Endodermal cell (in vitro differentiated cells): Measurements from ENCODE around the gene ZNF8. TPM values are rescaled to one million over a fixed set of nuclear protein-coding genes. Genes with fewer than 3 reads are reported as not detected.
A peak's percentile ranks its signal among the peaks of the same experiment; 100 is the strongest.

Experiments
- DNase-seq: peaks from one replicate; pipeline ENCODE4 v3.0.0-alpha.2; 2017
- H3K27ac ChIP-seq: 2 replicates; pipeline ENCODE4 v1.5.1; 2013; ENCODE audit warnings: mild to moderate bottlenecking, low read depth, low read length, moderate library complexity
- H3K27me3 ChIP-seq: 2 replicates; pipeline ENCODE4 v1.6.1; 2013; ENCODE audit warnings: mild to moderate bottlenecking, low read length, moderate library complexity; ENCODE audit not compliant: insufficient read depth, control insufficient read depth, poor library complexity, severe bottlenecking
- H3K36me3 ChIP-seq: 2 replicates; pipeline ENCODE4 v1.7.0; 2013; ENCODE audit warnings: mild to moderate bottlenecking, low read length, moderate library complexity; ENCODE audit not compliant: control insufficient read depth, insufficient read depth
- H3K4me1 ChIP-seq: one replicate; pipeline ENCODE4 v1.7.0; 2013; ENCODE audit warnings: low read length; ENCODE audit not compliant: control insufficient read depth, insufficient read depth
- H3K4me3 ChIP-seq: 2 replicates; pipeline ENCODE4 v1.5.1; 2013; ENCODE audit warnings: mild to moderate bottlenecking, low read length, moderate library complexity
- H3K9ac ChIP-seq: 2 replicates; pipeline ENCODE4 v1.6.1; 2013; ENCODE audit warnings: mild to moderate bottlenecking, low read length, moderate library complexity; ENCODE audit not compliant: poor library complexity, severe bottlenecking; ENCODE audit errors: extremely low read depth
- H3K9me3 ChIP-seq: 2 replicates; pipeline ENCODE4 v1.6.1; 2013; ENCODE audit warnings: mild to moderate bottlenecking, low read length, moderate library complexity; ENCODE audit not compliant: control insufficient read depth
- H3K27ac Mint-ChIP-seq: 2 replicates; pipeline ENCODE4 v1.8.0; 2020; ENCODE audit warnings: mixed read lengths
- H3K27me3 Mint-ChIP-seq: 2 replicates; pipeline ENCODE4 v1.8.0; 2021; ENCODE audit warnings: mild to moderate bottlenecking, mixed read lengths; ENCODE audit not compliant: insufficient read depth
- H3K36me3 Mint-ChIP-seq: 2 replicates; pipeline ENCODE4 v1.8.0; 2020; ENCODE audit warnings: low read depth, mixed read lengths
- H3K4me1 Mint-ChIP-seq: 2 replicates; pipeline ENCODE4 v1.8.0; 2020; ENCODE audit warnings: mixed read lengths
- H3K4me3 Mint-ChIP-seq: 2 replicates; pipeline ENCODE4 v1.8.0; 2020; ENCODE audit warnings: mild to moderate bottlenecking, moderate library complexity, mixed read lengths
- H3K9me3 Mint-ChIP-seq: 2 replicates; pipeline ENCODE4 v1.8.0; 2020; ENCODE audit warnings: mild to moderate bottlenecking, mixed read lengths
- WGBS, 2 experiments: methylation state at CpG; one replicate each; pipeline versions ENCODE4 v1.1.5 to v1.1.7; 2013; ENCODE audit warnings: missing lambda C conversion rate in 2 of 2, mixed read lengths in 1 of 2; ENCODE audit not compliant: insufficient coverage in 1 of 2, insufficient read length in 1 of 2; 5-methylcytosine and 5-hydroxymethylcytosine counted together
- total RNA-seq, 2 donors: library from RNA; stranded (reverse); fragmentation: NEBNext Ultra II Directional in 1 of 2; extraction: Animal tissue kit (Norgen Biotek cat#: 25700) in 1 of 2; gene quantifications; 2 replicates in 1 of 2; 3 replicates in 1 of 2; pipeline ENCODE4 v1.2.1, GENCODE V29; 2021
- TF ChIP-seq, protein P1 (sequence below): fragments of 200-600 bp; sonication (generic); conservative IDR thresholded peaks from 2 replicates; pipeline ENCODE4 v1.5.0; 2021; ENCODE audit warnings: antibody characterized with exemption, mild to moderate bottlenecking

The ZNF8 gene
- total RNA-seq, 2 donors from 2014 or later: 14.4 to 16.1 TPM

GRCh38 chr19:58336820-58337219 lies 58.1 kb downstream of the ZNF8 start:
- H3K36me3 Mint-ChIP-seq: peaks cover 62% of the 10 kb centered on the region
- H3K27ac Mint-ChIP-seq: no peak overlapping the region
- Histone ChIP-seq H3K27me3 (no peaks in the 10 kb centered on the region), H3K36me3 (peaks cover 58% of the 10 kb centered on the region), H3K9ac (no peak overlapping the region), H3K9me3 (no peaks in the 10 kb centered on the region), H3K27ac (no peak overlapping the region), H3K4me3 (no peak overlapping the region), H3K4me1 (no peaks in the 10 kb centered on the region)
- 96 to 100% methylated on average over 2 to 4 of the region's 4 CpGs for WGBS, 2 experiments
- peaks cover 6% of the 10 kb centered on the region for H3K4me1 Mint-ChIP-seq
- no peak for DNase-seq
- H3K9me3 Mint-ChIP-seq: peaks cover 20% of the 10 kb centered on the region
- TF ChIP-seq, protein P1, sequence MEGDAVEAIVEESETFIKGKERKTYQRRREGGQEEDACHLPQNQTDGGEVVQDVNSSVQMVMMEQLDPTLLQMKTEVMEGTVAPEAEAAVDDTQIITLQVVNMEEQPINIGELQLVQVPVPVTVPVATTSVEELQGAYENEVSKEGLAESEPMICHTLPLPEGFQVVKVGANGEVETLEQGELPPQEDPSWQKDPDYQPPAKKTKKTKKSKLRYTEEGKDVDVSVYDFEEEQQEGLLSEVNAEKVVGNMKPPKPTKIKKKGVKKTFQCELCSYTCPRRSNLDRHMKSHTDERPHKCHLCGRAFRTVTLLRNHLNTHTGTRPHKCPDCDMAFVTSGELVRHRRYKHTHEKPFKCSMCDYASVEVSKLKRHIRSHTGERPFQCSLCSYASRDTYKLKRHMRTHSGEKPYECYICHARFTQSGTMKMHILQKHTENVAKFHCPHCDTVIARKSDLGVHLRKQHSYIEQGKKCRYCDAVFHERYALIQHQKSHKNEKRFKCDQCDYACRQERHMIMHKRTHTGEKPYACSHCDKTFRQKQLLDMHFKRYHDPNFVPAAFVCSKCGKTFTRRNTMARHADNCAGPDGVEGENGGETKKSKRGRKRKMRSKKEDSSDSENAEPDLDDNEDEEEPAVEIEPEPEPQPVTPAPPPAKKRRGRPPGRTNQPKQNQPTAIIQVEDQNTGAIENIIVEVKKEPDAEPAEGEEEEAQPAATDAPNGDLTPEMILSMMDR: no peak
- no peaks in the 10 kb centered on the region for H3K27me3 Mint-ChIP-seq
- no peak overlapping the region for H3K4me3 Mint-ChIP-seq

GRCh38 chr19:58338336-58338735 lies 59.6 kb downstream of the ZNF8 start:
- Mint-ChIP-seq H3K27me3 (no peaks in the 10 kb centered on the region), H3K36me3 (peaks cover 62% of the 10 kb centered on the region), H3K4me1 (no peaks in the 10 kb centered on the region), H3K4me3 (no peak overlapping the region), H3K9me3 (peaks cover 20% of the 10 kb centered on the region), H3K27ac (no peak overlapping the region)
- Histone ChIP-seq H3K4me3 (no peak overlapping the region), H3K27ac (no peak overlapping the region), H3K4me1 (no peaks in the 10 kb centered on the region), H3K36me3 (peaks cover 58% of the 10 kb centered on the region), H3K9ac (no peak overlapping the region), H3K9me3 (no peaks in the 10 kb centered on the region), H3K27me3 (no peaks in the 10 kb centered on the region)
- TF ChIP-seq, protein P1: no peak
- WGBS, 2 experiments: 97% methylated on average over 6 to 11 of the region's 11 CpGs
- no peak for DNase-seq

DNA sequence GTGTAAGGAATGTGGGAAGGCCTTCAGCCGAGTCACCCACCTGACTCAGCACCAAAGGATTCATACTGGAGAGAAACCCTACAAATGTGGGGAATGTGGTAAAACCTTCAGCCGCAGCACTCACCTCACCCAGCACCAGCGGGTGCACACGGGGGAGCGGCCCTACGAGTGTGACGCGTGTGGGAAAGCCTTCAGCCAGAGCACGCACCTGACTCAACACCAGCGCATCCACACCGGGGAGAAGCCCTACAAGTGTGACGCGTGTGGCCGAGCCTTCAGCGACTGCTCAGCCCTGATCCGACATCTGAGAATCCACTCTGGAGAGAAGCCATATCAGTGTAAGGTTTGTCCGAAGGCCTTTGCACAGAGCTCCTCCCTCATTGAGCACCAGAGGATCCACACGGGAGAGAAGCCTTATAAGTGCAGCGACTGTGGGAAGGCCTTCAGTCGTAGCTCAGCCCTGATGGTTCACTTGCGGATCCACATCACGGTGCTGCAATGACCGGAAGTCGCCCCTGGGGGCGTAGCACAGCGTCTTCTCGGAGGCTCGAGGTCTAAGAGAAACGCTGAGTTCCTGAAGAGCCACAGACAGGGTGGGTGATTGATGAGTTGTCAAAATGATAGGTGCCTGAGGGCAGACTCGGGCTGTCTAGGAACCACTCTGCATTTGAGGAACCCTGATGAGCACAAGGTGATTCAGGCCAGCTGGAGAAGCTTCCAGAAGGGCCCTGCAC lies 60.2 kb downstream of the ZNF8 start:
- WGBS, 2 experiments: 90% methylated on average over 24 to 30 of the region's 30 CpGs
- no peaks in the 10 kb centered on the region for H3K27me3 ChIP-seq
- no peaks in the 10 kb centered on the region for H3K4me1 Mint-ChIP-seq
- TF ChIP-seq, protein P1: peak; percentile 55
- H3K9me3 ChIP-seq: no peaks in the 10 kb centered on the region
- no peak overlapping the region for H3K9ac ChIP-seq
- H3K27me3 Mint-ChIP-seq: no peaks in the 10 kb centered on the region
- H3K27ac Mint-ChIP-seq: no peak overlapping the region
- H3K27ac ChIP-seq: no peak overlapping the region
- H3K4me3 Mint-ChIP-seq: no peak overlapping the region
- H3K4me1 ChIP-seq: no peaks in the 10 kb centered on the region
- DNase-seq: peak; percentile 85
- H3K9me3 Mint-ChIP-seq: peaks cover 20% of the 10 kb centered on the region
- peaks cover 58% of the 10 kb centered on the region for H3K36me3 ChIP-seq
- no peak overlapping the region for H3K4me3 ChIP-seq
- peaks cover 61% of the 10 kb centered on the region for H3K36me3 Mint-ChIP-seq
